AG04449 (cell line): ENCODE results near the gene ANKRD33.

Experiments used
- CTCF ChIA-PET: fragments of 350-600 bp; formaldehyde crosslinking; extraction: SDS; loops from one replicate; lab custom pipeline; 2021; ENCODE audit warnings: antibody characterized with exemption; lab: Yijun Ruan, JAX
- POLR2A ChIA-PET: fragments of 400-600, 350-600 bp; formaldehyde crosslinking; extraction: SDS; loops from one replicate; lab custom pipeline; 2020; ENCODE audit warnings: antibody characterized with exemption, inconsistent platforms; lab: Yijun Ruan, JAX
- DNase-seq: peaks from one replicate; pipeline ENCODE4 v3.0.0-alpha.2; 2010; ENCODE audit warnings: low read depth, low spot score
- H3K4me3 ChIP-seq: 2 replicates; pipeline ENCODE4 v1.5.1; 2011; ENCODE audit warnings: low read depth, mild to moderate bottlenecking, control low read depth, low read length
- TF ChIP-seq, protein P1 (sequence below): IDR thresholded peaks from one replicate; pipeline ENCODE4 v1.5.1; 2011; ENCODE audit warnings: mild to moderate bottlenecking, moderate library complexity, low read length, control low read depth, inconsistent platforms; ENCODE audit not compliant: insufficient read depth; ENCODE audit errors: missing control alignments

Gene ANKRD33

DNA sequence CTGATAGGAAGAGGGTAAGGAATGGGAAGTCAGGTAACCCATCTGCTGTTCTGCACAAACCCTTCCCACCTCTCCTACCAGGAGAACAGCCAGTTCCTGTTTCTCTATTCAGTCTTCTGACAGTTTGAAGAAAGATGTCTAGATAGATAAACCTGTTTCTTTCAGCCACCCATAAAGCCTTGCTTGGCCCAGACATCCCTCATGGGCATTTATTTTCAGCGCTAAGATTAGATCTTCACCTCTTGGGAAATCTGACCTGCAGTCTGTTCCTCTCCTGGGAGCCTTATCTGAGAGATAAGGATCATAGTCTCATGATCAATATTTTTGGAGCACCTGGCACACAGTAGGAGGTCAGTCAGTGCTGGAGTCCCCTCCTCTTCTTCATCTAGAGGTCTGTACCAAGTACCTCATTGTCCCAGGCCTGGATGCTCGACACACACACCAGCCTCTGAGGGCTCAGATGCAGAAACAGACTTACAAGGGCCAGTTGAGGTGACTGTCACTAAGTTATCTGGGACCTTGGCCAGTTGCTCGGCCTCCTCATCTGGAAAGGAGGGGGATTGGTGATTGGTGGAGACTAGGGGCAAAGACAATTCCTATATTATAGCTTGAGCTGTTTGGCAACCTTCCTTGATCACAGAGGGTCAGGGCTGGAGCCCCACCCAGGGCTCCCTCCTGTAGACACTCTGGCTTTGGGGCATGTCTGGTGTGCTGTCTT lies 37.6 kb downstream of the ANKRD33 start:
- CTCF ChIA-PET, result interaction anchor here (1.2 to 26.8 kb wide), 11 partner anchors 9 to 503 kb away, joined by 4 to 621 read pairs (median 11); partner anchors contain the start of genes ACVRL1 and ANKRD33
- no peak for DNase-seq
- no peak overlapping the region for H3K4me3 ChIP-seq
- TF ChIP-seq, protein P1, sequence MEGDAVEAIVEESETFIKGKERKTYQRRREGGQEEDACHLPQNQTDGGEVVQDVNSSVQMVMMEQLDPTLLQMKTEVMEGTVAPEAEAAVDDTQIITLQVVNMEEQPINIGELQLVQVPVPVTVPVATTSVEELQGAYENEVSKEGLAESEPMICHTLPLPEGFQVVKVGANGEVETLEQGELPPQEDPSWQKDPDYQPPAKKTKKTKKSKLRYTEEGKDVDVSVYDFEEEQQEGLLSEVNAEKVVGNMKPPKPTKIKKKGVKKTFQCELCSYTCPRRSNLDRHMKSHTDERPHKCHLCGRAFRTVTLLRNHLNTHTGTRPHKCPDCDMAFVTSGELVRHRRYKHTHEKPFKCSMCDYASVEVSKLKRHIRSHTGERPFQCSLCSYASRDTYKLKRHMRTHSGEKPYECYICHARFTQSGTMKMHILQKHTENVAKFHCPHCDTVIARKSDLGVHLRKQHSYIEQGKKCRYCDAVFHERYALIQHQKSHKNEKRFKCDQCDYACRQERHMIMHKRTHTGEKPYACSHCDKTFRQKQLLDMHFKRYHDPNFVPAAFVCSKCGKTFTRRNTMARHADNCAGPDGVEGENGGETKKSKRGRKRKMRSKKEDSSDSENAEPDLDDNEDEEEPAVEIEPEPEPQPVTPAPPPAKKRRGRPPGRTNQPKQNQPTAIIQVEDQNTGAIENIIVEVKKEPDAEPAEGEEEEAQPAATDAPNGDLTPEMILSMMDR, result no peak
- POLR2A ChIA-PET, result no interaction called here

DNA sequence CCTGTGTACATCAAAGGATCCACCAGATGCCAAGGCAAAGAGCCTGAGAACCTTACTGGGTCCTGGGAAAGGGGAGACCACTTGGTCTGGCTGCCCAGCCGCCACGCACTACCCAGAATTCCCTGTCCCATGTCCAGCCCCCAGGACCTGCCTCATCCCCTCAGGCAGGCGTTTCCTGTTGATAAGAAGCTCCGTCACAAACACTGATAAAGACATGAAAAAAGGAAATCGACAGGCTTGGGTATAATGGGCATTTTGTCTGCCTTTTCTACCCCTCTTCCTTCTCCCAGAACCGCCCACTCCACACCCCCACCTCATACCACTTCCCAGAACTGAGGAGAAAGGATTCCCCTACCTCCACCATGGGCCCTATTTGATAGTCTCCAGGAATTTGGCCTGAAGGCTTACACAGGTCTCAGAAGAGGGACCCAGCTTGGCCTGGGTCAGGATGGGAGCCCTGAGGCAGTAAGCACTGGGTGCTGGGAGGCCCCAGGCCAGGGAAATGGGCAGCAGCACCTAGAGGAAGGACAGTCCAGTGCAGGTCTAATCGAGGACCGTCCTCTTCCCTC lies 38.2 kb downstream of the ANKRD33 start:
- TF ChIP-seq, protein P1, result no peak
- no peak overlapping the region for H3K4me3 ChIP-seq
- CTCF ChIA-PET, result interaction anchor here (0.6 to 26.8 kb wide), 10 partner anchors 8 to 96 kb away, joined by 3 to 621 read pairs (median 5); partner anchors contain the start of genes ACVRL1 and ANKRD33
- DNase-seq, result no peak
- POLR2A ChIA-PET, result no interaction called here

DNA sequence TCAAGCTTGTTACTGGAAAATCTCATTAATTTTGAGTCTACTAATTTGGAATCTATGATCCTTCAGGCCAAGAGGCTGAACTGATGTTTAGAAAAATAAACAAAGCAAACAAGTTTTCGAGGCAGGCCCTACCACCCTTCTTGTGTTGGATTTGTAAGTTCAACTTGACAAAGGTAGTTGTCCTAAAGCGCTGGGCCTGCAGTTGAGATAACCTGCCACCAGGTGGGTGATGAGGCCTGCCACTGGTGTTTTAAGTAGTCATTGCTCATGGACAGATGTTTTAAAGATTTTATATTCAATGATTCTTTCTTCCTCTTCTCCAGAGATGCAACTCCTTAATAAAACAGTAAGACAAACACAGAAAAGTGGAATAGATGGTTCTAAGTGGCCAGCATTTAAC lies 38.8 kb downstream of the ANKRD33 start:
- no peak overlapping the region for H3K4me3 ChIP-seq
- POLR2A ChIA-PET, result no interaction called here
- CTCF ChIA-PET, result interaction anchor here (0.6 to 26.8 kb wide), 13 partner anchors 8 to 95 kb away, joined by 3 to 621 read pairs (median 5); partner anchors contain the start of genes ACVRL1 and ANKRD33
- TF ChIP-seq, protein P1, result peak; percentile 7
- DNase-seq, result no peak

DNA sequence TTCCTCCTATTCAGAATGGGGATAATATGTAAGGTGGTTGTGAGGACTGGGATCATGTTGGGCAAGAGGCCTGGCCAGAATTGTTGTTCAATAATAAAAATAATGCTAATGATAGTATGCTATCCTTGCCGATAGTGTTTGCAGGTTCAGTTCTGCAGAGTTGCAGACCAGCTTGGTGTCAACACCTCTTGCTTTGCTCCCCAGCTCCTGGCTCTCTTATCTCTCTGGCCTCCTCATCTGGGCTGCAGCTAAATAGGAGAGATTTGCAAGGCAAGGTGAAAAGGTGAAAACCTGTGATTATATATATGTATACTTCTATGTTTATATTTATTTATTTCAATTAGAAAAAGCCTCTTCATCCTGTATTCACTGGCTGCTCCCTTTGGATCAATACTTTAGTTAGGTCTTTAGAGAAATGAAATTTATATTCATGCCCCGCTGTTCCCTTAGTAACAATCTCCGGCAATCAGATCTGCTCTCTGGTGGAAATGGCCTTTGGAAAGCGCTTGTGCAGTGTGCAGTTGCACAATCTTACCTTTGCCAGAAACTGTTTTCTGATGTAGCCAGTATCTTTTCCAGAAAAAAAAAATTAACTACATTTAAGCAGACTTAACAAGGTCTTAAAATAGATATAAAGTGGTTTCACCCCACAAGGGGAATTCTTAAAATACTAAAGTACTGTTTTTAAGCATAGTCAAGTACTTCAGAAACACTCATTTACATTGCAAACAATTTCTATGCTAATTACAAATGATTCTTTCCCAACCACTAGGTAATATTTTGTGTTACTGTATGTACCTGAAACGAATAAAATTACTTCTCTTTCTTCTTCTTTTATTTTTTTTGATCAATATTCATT lies 44.5 kb downstream of the ANKRD33 start:
- CTCF ChIA-PET, result interaction anchor here (2.2 kb wide), 1 partner anchor 9 kb away, joined by 14 read pairs; no protein-coding TSS in a partner anchor
- TF ChIP-seq, protein P1, result no peak
- H3K4me3 ChIP-seq, result no peak overlapping the region
- DNase-seq, result no peak
- POLR2A ChIA-PET, result no interaction called here

DNA sequence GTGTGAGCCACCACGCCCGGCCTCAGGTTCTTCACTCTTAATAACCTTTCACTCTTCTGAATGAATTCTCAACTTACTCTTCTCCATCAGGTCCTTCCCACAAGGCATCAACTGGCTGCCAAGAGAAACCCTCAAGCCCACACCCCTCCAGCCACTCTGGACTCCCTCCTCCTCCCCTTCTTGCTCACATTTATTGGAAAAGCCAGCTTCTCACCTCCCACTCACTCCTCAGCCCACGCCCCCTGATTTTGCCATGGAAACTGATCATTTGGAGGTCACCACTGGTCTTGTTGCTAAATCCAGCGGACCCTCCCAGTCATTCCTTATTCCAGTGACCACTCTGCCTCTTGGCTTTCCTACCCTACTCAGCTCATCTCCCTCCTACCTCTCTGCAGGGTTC lies 46.2 kb downstream of the ANKRD33 start:
- H3K4me3 ChIP-seq, result no peak overlapping the region
- TF ChIP-seq, protein P1, result no peak
- no peak for DNase-seq
- ChIA-PET POLR2A (no interaction called here), CTCF (interaction anchor here (0.8 to 6.3 kb wide), 7 partner anchors 8 to 59 kb away, joined by 3 to 73 read pairs (median 3); no protein-coding TSS in a partner anchor)
